ENCODE measurements around the gene NUDT8.

GRCh38 chr11:67640021-67640757 lies 10.5 kb upstream of the NUDT8 start:
- TF ChIP-seq CTCF (IDR thresholded peaks at IDR 0.05) (peak; percentile 96), REST (IDR thresholded peaks at IDR 0.05; ENCODE audit: insufficient read depth in 1 of 2, low read depth in 2 of 2, low read length in 1 of 2) (no peak)
